NCI-H446 treated with DMSO at 0.1 percent for 48 hours (cell line): ENCODE results near the gene SYCP2.
A peak's percentile ranks its signal among the peaks of the same experiment; 100 is the strongest.
"Not testable (repeated sequence)": the region's sequence is repeated elsewhere in the genome, so short reads cannot be mapped to it uniquely, and the experiment has no call there.

ENCODE experiments used
- DNase-seq: peaks from one replicate; lab custom pipeline; 2025; lab: John Stamatoyannopoulos, UW

Gene SYCP2

GRCh38 chr20:59895908-59896307 is 37.5 kb downstream of the SYCP2 start:
- no peak for DNase-seq

- no peak for DNase-seq
These were observed 41.9 kb downstream of the SYCP2 start for GRCh38 chr20:59891581-59891980.

GRCh38 chr20:59890035-59890434 is 43.4 kb downstream of the SYCP2 start:
- not testable (repeated sequence) for DNase-seq

- no peak for DNase-seq
These were observed 45.4 kb downstream of the SYCP2 start for GRCh38 chr20:59888050-59888449.

GRCh38 chr20:59884494-59884893 is 48.9 kb downstream of the SYCP2 start:
- no peak for DNase-seq

- no peak for DNase-seq
These were observed 53.2 kb downstream of the SYCP2 start for GRCh38 chr20:59880198-59880597.

- no peak for DNase-seq
These were observed 60.0 kb downstream of the SYCP2 start for GRCh38 chr20:59873409-59873808.

- no peak for DNase-seq
These were observed 62.3 kb downstream of the SYCP2 start for GRCh38 chr20:59871096-59871495.

GRCh38 chr20:59866338-59866737 is 67.1 kb downstream of the SYCP2 start:
- DNase-seq = no peak

- no peak for DNase-seq
These were observed 68.7 kb downstream of the SYCP2 start for GRCh38 chr20:59864726-59865125.

- no peak for DNase-seq
These were observed 70.4 kb downstream of the SYCP2 start for GRCh38 chr20:59863058-59863457.

GRCh38 chr20:59861401-59861800 is 72.0 kb downstream of the SYCP2 start:
- no peak for DNase-seq

- DNase-seq = no peak
These were observed 75.0 kb downstream of the SYCP2 start for GRCh38 chr20:59858425-59858824.

GRCh38 chr20:59857966-59858365 is 75.5 kb downstream of the SYCP2 start:
- no peak for DNase-seq

- DNase-seq = not testable (repeated sequence)
These were observed 76.5 kb downstream of the SYCP2 start for GRCh38 chr20:59856941-59857340.

- DNase-seq = not testable (repeated sequence)
These were observed 76.9 kb downstream of the SYCP2 start for GRCh38 chr20:59856526-59856925.

GRCh38 chr20:59850018-59850641 is 83.3 kb downstream of the SYCP2 start:
- DNase-seq = peak; percentile 21

- no peak for DNase-seq
These were observed 85.3 kb downstream of the SYCP2 start for GRCh38 chr20:59848182-59848581.

GRCh38 chr20:59845472-59845871 is 88.0 kb downstream of the SYCP2 start:
- no peak for DNase-seq

- DNase-seq = no peak
These were observed 94.0 kb downstream of the SYCP2 start for GRCh38 chr20:59839400-59839799.

GRCh38 chr20:59837623-59838394 is 95.6 kb downstream of the SYCP2 start:
- no peak for DNase-seq

- DNase-seq = no peak
These were observed 96.7 kb downstream of the SYCP2 start for GRCh38 chr20:59836767-59837166.
